Measurements from ENCODE around the gene SH3TC2.

The SH3TC2 gene

GRCh38 chr5:149042865-149043264, 20.0 kb downstream of the SH3TC2 start:
- Histone ChIP-seq H3K4me3 (ENCODE audit: low read depth, low read length) (no peak overlapping the region), H3K4me1 (ENCODE audit: control insufficient read depth, insufficient read depth, low read length) (no peaks in the 10 kb centered on the region), H3K27ac (ENCODE audit: extremely low read depth, low read depth, low read length) (no peak overlapping the region), H3K9me3 (ENCODE audit: control insufficient read depth, insufficient read depth, low read depth, low read length) (no peaks in the 10 kb centered on the region), H3K36me3 (ENCODE audit: control insufficient read depth in 2 of 2, insufficient read depth in 1 of 2, low read length in 2 of 2) (no peaks in the 10 kb centered on the region)
- ChIA-PET CTCF (interaction anchor here (1.0 to 1.7 kb wide), 2 partner anchors 8 to 309 kb away, joined by 3 to 5 read pairs; no protein-coding TSS in a partner anchor), POLR2A (interaction anchor here (0.6 kb wide), 1 partner anchor 1239 kb away, joined by 3 read pairs; no protein-coding TSS in a partner anchor)
- no peak for TF ChIP-seq OSR2 (tag by site-specific recombination; IDR thresholded peaks at IDR 0.05)
- TF ChIP-seq ZNF777 (tag by site-specific recombination; IDR thresholded peaks at IDR 0.05; ENCODE audit: borderline replicate concordance): no peak
- no peak for TF ChIP-seq ZNF48 (tag by site-specific recombination; IDR thresholded peaks at IDR 0.05)
- TF ChIP-seq ZNF624 (tag by site-specific recombination; IDR thresholded peaks at IDR 0.05): no peak
- no peak for TF ChIP-seq ZNF658 (tag by site-specific recombination; IDR thresholded peaks at IDR 0.05)
- no peak for TF ChIP-seq ZNF121 (tag by site-specific recombination; IDR thresholded peaks at IDR 0.05)
- no peak for TF ChIP-seq ZNF292 (tag by site-specific recombination; IDR thresholded peaks at IDR 0.05; ENCODE audit: borderline replicate concordance, low read depth)
- no peak for TF ChIP-seq ZNF768 (tag by site-specific recombination; IDR thresholded peaks at IDR 0.05)
- TF ChIP-seq ZNF174 (tag by site-specific recombination; IDR thresholded peaks at IDR 0.05): no peak

GRCh38 chr5:149041242-149041641, 21.6 kb downstream of the SH3TC2 start:
- POLR2A ChIA-PET: no interaction called here
- no peak overlapping the region for H3K4me3 ChIP-seq (ENCODE audit: low read depth, low read length)
- H3K36me3 ChIP-seq (ENCODE audit: control insufficient read depth in 2 of 2, insufficient read depth in 1 of 2, low read length in 2 of 2): no peaks in the 10 kb centered on the region
- H3K27ac ChIP-seq (ENCODE audit: extremely low read depth, low read depth, low read length): no peak overlapping the region
- no peaks in the 10 kb centered on the region for H3K4me1 ChIP-seq (ENCODE audit: control insufficient read depth, insufficient read depth, low read length)
- no peaks in the 10 kb centered on the region for H3K9me3 ChIP-seq (ENCODE audit: control insufficient read depth, insufficient read depth, low read depth, low read length)
- CTCF ChIA-PET: interaction anchor here (1.0 kb wide), 2 partner anchors 73 to 221 kb away, joined by 3 to 4 read pairs; no protein-coding TSS in a partner anchor
- TF ChIP-seq BCL6B (tag by site-specific recombination; IDR thresholded peaks at IDR 0.05) (no peak), ZNF549 (tag by site-specific recombination; IDR thresholded peaks at IDR 0.05) (no peak), ZNF324 (tag by site-specific recombination; IDR thresholded peaks at IDR 0.05) (no peak), ZNF202 (tag by site-specific recombination; IDR thresholded peaks at IDR 0.05; ENCODE audit: borderline replicate concordance) (no peak), ZNF426 (tag by site-specific recombination; IDR thresholded peaks at IDR 0.05) (no peak), GLIS1 (tag by site-specific recombination; IDR thresholded peaks at IDR 0.05) (no peak), ZFP3 (tag by site-specific recombination; IDR thresholded peaks at IDR 0.05; ENCODE audit: low read depth) (no peak), ZSCAN5A (tag by site-specific recombination; IDR thresholded peaks at IDR 0.05) (no peak), ZNF404 (tag by site-specific recombination; IDR thresholded peaks at IDR 0.05) (no peak), IKZF3 (tag by site-specific recombination; IDR thresholded peaks at IDR 0.05) (no peak), CTCF (tag by site-specific recombination; IDR thresholded peaks at IDR 0.05) (no peak), PRDM2 (tag by site-specific recombination; IDR thresholded peaks at IDR 0.05; ENCODE audit: borderline replicate concordance) (no peak), ZNF266 (tag by site-specific recombination; IDR thresholded peaks at IDR 0.05; ENCODE audit: low read depth) (no peak), RBAK (tag by site-specific recombination; IDR thresholded peaks at IDR 0.05) (no peak), MYNN (tag by site-specific recombination; IDR thresholded peaks at IDR 0.05; ENCODE audit: borderline replicate concordance) (no peak), GLI2 (tag by site-specific recombination; IDR thresholded peaks at IDR 0.05; ENCODE audit: borderline replicate concordance, low read depth) (no peak), ZNF112 (tag by site-specific recombination; IDR thresholded peaks at IDR 0.05) (no peak), ZNF837 (tag by site-specific recombination; IDR thresholded peaks at IDR 0.05) (no peak)

All from HEK293 (cell line).